HepG2 (cell line): Measurements from ENCODE around the gene BSN.
"Not testable (repeated sequence)": the region's sequence is repeated elsewhere in the genome, so short reads cannot be mapped to it uniquely, and the experiment has no call there.

Experiments used
- FOXJ3 ChIP-seq: sonication (generic); formaldehyde crosslinking; IDR thresholded peaks from 2 replicates; pipeline ENCODE4 v1.4.0; 2020; ENCODE audit warnings: missing genetic modification reagents, mild to moderate bottlenecking, borderline replicate concordance
- FOXM1 ChIP-seq: sonication (generic); formaldehyde crosslinking; IDR thresholded peaks from 2 replicates; pipeline ENCODE4 v1.5.0; 2020; ENCODE audit warnings: missing genetic modification reagents
- GLI4 ChIP-seq: sonication (generic); formaldehyde crosslinking; IDR thresholded peaks from 2 replicates; pipeline ENCODE4 v1.5.1; 2020; ENCODE audit warnings: missing genetic modification reagents, mild to moderate bottlenecking, moderate library complexity, borderline replicate concordance
- MAFK ChIP-seq, 2 experiments: IDR thresholded peaks in 1 of 2; conservative IDR thresholded peaks in 1 of 2; 2 replicates each; pipeline ENCODE4 v1.6.1; 2011; ENCODE audit warnings: improper control_type of control experiment in 2 of 2, low read length in 2 of 2
- MBNL3 ChIP-seq: fragments of 250-450 bp; sonication (Bioruptor Pico); conservative IDR thresholded peaks from 2 replicates; pipeline ENCODE4 v1.8.0; 2022; ENCODE audit warnings: mild to moderate bottlenecking, inconsistent platforms
- POGZ ChIP-seq: sonication (generic); formaldehyde crosslinking; IDR thresholded peaks from 2 replicates; pipeline ENCODE4 v1.4.0; 2020; ENCODE audit warnings: mild to moderate bottlenecking, missing genetic modification reagents
- POLR2A ChIP-seq, 2 experiments: IDR thresholded peaks; 2 replicates each; pipeline ENCODE4 v1.6.1; 2011; ENCODE audit warnings: low read depth in 2 of 2, low read length in 2 of 2, mild to moderate bottlenecking in 1 of 2, moderate library complexity in 1 of 2; ENCODE audit not compliant: insufficient read depth in 1 of 2
- SAFB2 ChIP-seq: sonication (generic); formaldehyde crosslinking; IDR thresholded peaks from 2 replicates; pipeline ENCODE4 v1.5.1; 2020; ENCODE audit warnings: missing genetic modification reagents, low read depth, mild to moderate bottlenecking, borderline replicate concordance
- STAT5B ChIP-seq: sonication (generic); formaldehyde crosslinking; IDR thresholded peaks from 2 replicates; pipeline ENCODE4 v1.4.0; 2020; ENCODE audit warnings: missing genetic modification reagents
- SUZ12 ChIP-seq: fragments of 150-350 bp; IDR thresholded peaks from 2 replicates; pipeline ENCODE4 v1.6.1; 2014; ENCODE audit warnings: low read depth, low read length
- TF ChIP-seq, protein P1 (sequence below), 2 experiments: IDR thresholded peaks; 2 replicates each; pipeline ENCODE4 v1.6.1; 2011 to 2012; ENCODE audit warnings: low read length in 2 of 2, borderline replicate concordance in 1 of 2, low read depth in 1 of 2, mild to moderate bottlenecking in 1 of 2, moderate library complexity in 1 of 2
- TF ChIP-seq, protein P2 (sequence below): sonication (generic); formaldehyde crosslinking; IDR thresholded peaks from 2 replicates; pipeline ENCODE4 v1.4.0; 2020; ENCODE audit warnings: missing genetic modification reagents
- TF ChIP-seq, protein P3 (sequence below): sonication (generic); formaldehyde crosslinking; IDR thresholded peaks from 2 replicates; pipeline ENCODE4 v1.5.0; 2020; ENCODE audit warnings: mild to moderate bottlenecking, missing genetic modification reagents, moderate library complexity

GRCh38 chr3:49684453-49684852 lies 130.2 kb downstream of the BSN start:
- TF ChIP-seq SUZ12; MAFK (conservative IDR thresholded peaks at IDR 0.05 in 1 of 2, IDR thresholded peaks at IDR 0.05 in 1 of 2; ENCODE audit: low read length in 2 of 2); POGZ (CRISPR knock-in tag); FOXM1; STAT5B (CRISPR knock-in tag); MBNL3 (CRISPR knock-in tag); GLI4 (CRISPR knock-in tag); SAFB2 (CRISPR knock-in tag); FOXJ3 (CRISPR knock-in tag): not testable (repeated sequence)
- TF ChIP-seq, protein P1, sequence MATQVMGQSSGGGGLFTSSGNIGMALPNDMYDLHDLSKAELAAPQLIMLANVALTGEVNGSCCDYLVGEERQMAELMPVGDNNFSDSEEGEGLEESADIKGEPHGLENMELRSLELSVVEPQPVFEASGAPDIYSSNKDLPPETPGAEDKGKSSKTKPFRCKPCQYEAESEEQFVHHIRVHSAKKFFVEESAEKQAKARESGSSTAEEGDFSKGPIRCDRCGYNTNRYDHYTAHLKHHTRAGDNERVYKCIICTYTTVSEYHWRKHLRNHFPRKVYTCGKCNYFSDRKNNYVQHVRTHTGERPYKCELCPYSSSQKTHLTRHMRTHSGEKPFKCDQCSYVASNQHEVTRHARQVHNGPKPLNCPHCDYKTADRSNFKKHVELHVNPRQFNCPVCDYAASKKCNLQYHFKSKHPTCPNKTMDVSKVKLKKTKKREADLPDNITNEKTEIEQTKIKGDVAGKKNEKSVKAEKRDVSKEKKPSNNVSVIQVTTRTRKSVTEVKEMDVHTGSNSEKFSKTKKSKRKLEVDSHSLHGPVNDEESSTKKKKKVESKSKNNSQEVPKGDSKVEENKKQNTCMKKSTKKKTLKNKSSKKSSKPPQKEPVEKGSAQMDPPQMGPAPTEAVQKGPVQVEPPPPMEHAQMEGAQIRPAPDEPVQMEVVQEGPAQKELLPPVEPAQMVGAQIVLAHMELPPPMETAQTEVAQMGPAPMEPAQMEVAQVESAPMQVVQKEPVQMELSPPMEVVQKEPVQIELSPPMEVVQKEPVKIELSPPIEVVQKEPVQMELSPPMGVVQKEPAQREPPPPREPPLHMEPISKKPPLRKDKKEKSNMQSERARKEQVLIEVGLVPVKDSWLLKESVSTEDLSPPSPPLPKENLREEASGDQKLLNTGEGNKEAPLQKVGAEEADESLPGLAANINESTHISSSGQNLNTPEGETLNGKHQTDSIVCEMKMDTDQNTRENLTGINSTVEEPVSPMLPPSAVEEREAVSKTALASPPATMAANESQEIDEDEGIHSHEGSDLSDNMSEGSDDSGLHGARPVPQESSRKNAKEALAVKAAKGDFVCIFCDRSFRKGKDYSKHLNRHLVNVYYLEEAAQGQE (IDR thresholded peaks at IDR 0.05; ENCODE audit: borderline replicate concordance in 1 of 2, low read depth in 1 of 2, low read length in 2 of 2), result not testable (repeated sequence)
- TF ChIP-seq, protein P2, sequence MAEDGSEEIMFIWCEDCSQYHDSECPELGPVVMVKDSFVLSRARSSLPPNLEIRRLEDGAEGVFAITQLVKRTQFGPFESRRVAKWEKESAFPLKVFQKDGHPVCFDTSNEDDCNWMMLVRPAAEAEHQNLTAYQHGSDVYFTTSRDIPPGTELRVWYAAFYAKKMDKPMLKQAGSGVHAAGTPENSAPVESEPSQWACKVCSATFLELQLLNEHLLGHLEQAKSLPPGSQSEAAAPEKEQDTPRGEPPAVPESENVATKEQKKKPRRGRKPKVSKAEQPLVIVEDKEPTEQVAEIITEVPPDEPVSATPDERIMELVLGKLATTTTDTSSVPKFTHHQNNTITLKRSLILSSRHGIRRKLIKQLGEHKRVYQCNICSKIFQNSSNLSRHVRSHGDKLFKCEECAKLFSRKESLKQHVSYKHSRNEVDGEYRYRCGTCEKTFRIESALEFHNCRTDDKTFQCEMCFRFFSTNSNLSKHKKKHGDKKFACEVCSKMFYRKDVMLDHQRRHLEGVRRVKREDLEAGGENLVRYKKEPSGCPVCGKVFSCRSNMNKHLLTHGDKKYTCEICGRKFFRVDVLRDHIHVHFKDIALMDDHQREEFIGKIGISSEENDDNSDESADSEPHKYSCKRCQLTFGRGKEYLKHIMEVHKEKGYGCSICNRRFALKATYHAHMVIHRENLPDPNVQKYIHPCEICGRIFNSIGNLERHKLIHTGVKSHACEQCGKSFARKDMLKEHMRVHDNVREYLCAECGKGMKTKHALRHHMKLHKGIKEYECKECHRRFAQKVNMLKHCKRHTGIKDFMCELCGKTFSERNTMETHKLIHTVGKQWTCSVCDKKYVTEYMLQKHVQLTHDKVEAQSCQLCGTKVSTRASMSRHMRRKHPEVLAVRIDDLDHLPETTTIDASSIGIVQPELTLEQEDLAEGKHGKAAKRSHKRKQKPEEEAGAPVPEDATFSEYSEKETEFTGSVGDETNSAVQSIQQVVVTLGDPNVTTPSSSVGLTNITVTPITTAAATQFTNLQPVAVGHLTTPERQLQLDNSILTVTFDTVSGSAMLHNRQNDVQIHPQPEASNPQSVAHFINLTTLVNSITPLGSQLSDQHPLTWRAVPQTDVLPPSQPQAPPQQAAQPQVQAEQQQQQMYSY, result not testable (repeated sequence)
- TF ChIP-seq POLR2A (IDR thresholded peaks at IDR 0.05; ENCODE audit: insufficient read depth in 1 of 2, low read depth in 2 of 2, low read length in 2 of 2), result peak in 1 of 2 experiments; percentile 27; a peak in 1 of 4 replicates
- TF ChIP-seq, protein P3, sequence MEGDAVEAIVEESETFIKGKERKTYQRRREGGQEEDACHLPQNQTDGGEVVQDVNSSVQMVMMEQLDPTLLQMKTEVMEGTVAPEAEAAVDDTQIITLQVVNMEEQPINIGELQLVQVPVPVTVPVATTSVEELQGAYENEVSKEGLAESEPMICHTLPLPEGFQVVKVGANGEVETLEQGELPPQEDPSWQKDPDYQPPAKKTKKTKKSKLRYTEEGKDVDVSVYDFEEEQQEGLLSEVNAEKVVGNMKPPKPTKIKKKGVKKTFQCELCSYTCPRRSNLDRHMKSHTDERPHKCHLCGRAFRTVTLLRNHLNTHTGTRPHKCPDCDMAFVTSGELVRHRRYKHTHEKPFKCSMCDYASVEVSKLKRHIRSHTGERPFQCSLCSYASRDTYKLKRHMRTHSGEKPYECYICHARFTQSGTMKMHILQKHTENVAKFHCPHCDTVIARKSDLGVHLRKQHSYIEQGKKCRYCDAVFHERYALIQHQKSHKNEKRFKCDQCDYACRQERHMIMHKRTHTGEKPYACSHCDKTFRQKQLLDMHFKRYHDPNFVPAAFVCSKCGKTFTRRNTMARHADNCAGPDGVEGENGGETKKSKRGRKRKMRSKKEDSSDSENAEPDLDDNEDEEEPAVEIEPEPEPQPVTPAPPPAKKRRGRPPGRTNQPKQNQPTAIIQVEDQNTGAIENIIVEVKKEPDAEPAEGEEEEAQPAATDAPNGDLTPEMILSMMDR (CRISPR knock-in tag), result peak; percentile 50
